ENCODE results near the gene LRRC3.

DNA sequence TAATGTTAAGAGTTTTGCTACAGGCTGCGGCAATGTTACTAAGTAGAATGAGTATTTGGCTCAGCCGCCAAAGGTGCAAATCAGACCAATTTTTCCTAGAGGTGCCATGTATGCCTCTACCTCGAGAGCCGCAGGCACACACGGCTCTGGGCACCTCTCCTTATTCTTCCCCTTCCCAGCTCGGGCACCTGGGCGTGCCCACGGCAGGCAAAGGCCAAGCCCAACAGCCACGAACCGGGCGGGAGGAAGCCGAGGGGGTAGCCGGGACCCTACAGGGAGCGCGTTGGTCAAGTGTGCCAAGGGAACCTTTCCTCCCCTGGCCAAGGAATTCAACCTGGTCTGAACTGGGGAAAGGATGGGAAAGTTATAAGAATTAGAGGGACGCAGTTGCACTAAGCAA is 31.0 kb downstream of the LRRC3 start:
- TF ChIP-seq, protein P1, sequence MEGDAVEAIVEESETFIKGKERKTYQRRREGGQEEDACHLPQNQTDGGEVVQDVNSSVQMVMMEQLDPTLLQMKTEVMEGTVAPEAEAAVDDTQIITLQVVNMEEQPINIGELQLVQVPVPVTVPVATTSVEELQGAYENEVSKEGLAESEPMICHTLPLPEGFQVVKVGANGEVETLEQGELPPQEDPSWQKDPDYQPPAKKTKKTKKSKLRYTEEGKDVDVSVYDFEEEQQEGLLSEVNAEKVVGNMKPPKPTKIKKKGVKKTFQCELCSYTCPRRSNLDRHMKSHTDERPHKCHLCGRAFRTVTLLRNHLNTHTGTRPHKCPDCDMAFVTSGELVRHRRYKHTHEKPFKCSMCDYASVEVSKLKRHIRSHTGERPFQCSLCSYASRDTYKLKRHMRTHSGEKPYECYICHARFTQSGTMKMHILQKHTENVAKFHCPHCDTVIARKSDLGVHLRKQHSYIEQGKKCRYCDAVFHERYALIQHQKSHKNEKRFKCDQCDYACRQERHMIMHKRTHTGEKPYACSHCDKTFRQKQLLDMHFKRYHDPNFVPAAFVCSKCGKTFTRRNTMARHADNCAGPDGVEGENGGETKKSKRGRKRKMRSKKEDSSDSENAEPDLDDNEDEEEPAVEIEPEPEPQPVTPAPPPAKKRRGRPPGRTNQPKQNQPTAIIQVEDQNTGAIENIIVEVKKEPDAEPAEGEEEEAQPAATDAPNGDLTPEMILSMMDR (IDR thresholded peaks at IDR 0.05), result no peak
- no peak for TF ChIP-seq POLR2A (IDR thresholded peaks at IDR 0.05)
- TF ChIP-seq POLR2AphosphoS5 (IDR thresholded peaks at IDR 0.05), result no peak

Data from breast epithelium (tissue), 3 donors.